ENCODE results near the gene ARMC10. TPM values are rescaled to one million over a fixed set of nuclear protein-coding genes. Genes with fewer than 3 reads are reported as not detected.
"Not testable (repeated sequence)": the region's sequence is repeated elsewhere in the genome, so short reads cannot be mapped to it uniquely, and the experiment has no call there.

The ARMC10 gene
- total RNA-seq, 4 donors from 2014 or later = 42.6 to 61.0 (median 48.5) TPM

- Histone ChIP-seq H3K4me3 (no peak overlapping the region), H3K4me1 (peaks cover 0 to 30% (median 8%) of the 10 kb centered on the region in 4 donors), H3K9me3 (no peaks in the 10 kb centered on the region), H3K27me3 (no peaks in the 10 kb centered on the region), H3K27ac (no peak overlapping the region), H3K36me3 (peaks cover 0 to 14% (median 0%) of the 10 kb centered on the region in 3 donors)
- TF ChIP-seq EP300 (IDR thresholded peaks at IDR 0.05) = no peak
- TF ChIP-seq POLR2A (IDR thresholded peaks at IDR 0.05) = no peak
- no peak for DNase-seq (ENCODE audit: low spot score in 2 of 2)
- WGBS, 2 donors = 81 to 93% methylated on average over 3 of the region's 3 CpGs
Observed at GRCh38 chr7:103079836-103080235, 4.9 kb downstream of the ARMC10 start.

GRCh38 chr7:103080923-103081322 lies 6.0 kb downstream of the ARMC10 start:
- 94 to 95% methylated on average over 2 of the region's 2 CpGs for WGBS, 2 donors
- Histone ChIP-seq H3K36me3 (peaks cover 0 to 25% (median 0%) of the 10 kb centered on the region in 3 donors), H3K9me3 (no peaks in the 10 kb centered on the region), H3K27me3 (no peaks in the 10 kb centered on the region), H3K4me3 (no peak overlapping the region), H3K4me1 (peaks cover 0 to 26% (median 8%) of the 10 kb centered on the region in 4 donors), H3K27ac (no peak overlapping the region)
- TF ChIP-seq EP300 (IDR thresholded peaks at IDR 0.05) (no peak), POLR2A (IDR thresholded peaks at IDR 0.05) (no peak)
- TF ChIP-seq, protein P1, sequence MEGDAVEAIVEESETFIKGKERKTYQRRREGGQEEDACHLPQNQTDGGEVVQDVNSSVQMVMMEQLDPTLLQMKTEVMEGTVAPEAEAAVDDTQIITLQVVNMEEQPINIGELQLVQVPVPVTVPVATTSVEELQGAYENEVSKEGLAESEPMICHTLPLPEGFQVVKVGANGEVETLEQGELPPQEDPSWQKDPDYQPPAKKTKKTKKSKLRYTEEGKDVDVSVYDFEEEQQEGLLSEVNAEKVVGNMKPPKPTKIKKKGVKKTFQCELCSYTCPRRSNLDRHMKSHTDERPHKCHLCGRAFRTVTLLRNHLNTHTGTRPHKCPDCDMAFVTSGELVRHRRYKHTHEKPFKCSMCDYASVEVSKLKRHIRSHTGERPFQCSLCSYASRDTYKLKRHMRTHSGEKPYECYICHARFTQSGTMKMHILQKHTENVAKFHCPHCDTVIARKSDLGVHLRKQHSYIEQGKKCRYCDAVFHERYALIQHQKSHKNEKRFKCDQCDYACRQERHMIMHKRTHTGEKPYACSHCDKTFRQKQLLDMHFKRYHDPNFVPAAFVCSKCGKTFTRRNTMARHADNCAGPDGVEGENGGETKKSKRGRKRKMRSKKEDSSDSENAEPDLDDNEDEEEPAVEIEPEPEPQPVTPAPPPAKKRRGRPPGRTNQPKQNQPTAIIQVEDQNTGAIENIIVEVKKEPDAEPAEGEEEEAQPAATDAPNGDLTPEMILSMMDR (IDR thresholded peaks at IDR 0.05) = no peak
- DNase-seq (ENCODE audit: low spot score in 2 of 2) = no peak

DNA sequence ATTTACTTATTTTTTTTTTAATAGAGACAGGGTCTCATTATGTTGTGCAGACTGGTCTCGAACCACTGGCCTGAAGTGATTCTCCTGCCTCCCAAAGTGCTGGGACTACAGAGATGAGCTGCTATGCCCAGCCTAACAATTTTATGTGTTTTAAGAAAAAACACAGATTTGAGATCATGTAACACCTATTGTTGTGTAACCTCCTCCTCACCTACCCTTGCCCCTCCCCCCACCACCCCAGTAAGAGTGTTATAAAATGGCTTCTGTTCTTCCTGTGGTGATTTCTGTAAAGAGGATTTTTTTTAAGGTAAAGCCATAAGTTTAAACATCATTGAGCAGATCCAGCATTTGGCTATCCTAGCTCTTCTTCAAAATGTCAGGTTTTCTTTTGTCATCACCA lies 7.6 kb downstream of the ARMC10 start:
- WGBS, 2 donors = 95 to 100% methylated on average over 1 of the region's 1 CpG

DNA sequence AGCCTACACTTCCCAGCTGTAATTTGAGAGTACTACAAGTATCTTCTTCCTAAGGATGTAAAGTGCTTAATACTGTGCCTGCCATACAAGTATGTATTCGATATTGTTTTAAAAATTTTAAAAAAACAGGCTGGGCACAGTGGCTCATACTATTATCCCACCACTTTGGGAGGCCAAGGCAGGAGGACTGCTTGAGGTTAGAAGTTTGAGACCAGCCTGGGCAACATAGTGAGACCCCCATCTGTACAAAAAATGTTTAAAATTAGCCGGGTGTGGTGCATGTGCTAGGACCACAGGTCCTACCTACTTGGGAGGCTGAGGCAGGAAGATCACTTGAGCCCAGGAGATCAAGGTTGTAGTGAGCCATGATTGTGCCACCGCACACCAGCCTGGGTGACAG lies 8.3 kb downstream of the ARMC10 start:
- Histone ChIP-seq H3K9me3 (no peaks in the 10 kb centered on the region), H3K27me3 (no peaks in the 10 kb centered on the region), H3K4me1 (peaks cover 0 to 4% (median 0%) of the 10 kb centered on the region in 4 donors), H3K27ac (no peak overlapping the region), H3K36me3 (peaks cover 0 to 45% (median 8%) of the 10 kb centered on the region in 3 donors), H3K4me3 (no peak overlapping the region)
- no peak for DNase-seq (ENCODE audit: low spot score in 2 of 2)
- TF ChIP-seq POLR2A (IDR thresholded peaks at IDR 0.05) (no peak), EP300 (IDR thresholded peaks at IDR 0.05) (no peak)
- TF ChIP-seq, protein P1 (IDR thresholded peaks at IDR 0.05) = no peak
- WGBS, 2 donors = 93 to 96% methylated on average over 3 of the region's 3 CpGs

More for the DNA sequence above, 7.6 kb downstream of the ARMC10 start:
- DNase-seq (ENCODE audit: low spot score in 2 of 2) = no peak
- Histone ChIP-seq H3K9me3 (no peaks in the 10 kb centered on the region), H3K4me1 (peaks cover 0 to 11% (median under 1%) of the 10 kb centered on the region in 4 donors), H3K27me3 (no peaks in the 10 kb centered on the region), H3K36me3 (peaks cover 0 to 38% (median 4%) of the 10 kb centered on the region in 3 donors), H3K4me3 (no peak overlapping the region), H3K27ac (no peak overlapping the region)
- TF ChIP-seq POLR2A (IDR thresholded peaks at IDR 0.05) (no peak), EP300 (IDR thresholded peaks at IDR 0.05) (no peak)
- TF ChIP-seq, protein P1 (IDR thresholded peaks at IDR 0.05) = no peak

DNA sequence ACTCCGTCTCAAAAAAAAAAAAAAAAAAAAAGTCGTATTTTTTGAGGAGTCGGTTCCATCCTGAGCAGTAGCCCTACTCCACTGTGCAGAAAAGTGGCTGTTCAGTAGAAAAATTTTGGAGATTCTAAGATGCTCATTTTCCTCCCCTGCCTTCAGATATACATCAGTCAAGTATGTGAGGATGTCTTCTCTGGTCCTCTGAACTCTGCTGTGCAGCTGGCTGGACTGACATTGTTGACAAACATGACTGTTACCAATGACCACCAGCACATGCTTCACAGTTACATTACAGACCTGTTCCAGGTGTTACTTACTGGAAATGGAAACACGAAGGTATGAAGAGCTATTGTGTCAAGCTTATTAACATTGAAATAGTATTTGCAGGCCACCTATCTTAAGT lies 17.4 kb downstream of the ARMC10 start:
- not testable (repeated sequence) for H3K27ac ChIP-seq; DNase-seq (ENCODE audit: low spot score in 2 of 2); H3K27me3 ChIP-seq; H3K4me3 ChIP-seq; H3K9me3 ChIP-seq; H3K4me1 ChIP-seq
- WGBS, 2 donors = 59 to 68% methylated on average over 4 of the region's 4 CpGs
- peaks cover 0 to 76% (median 6%) of the 10 kb centered on the region in 3 donors for H3K36me3 ChIP-seq

GRCh38 chr7:103093429-103093828 lies 18.5 kb downstream of the ARMC10 start:
- no peaks in the 10 kb centered on the region for H3K4me1 ChIP-seq
- no peaks in the 10 kb centered on the region for H3K27me3 ChIP-seq
- peaks cover 0 to 72% (median 0%) of the 10 kb centered on the region in 3 donors for H3K36me3 ChIP-seq
- H3K9me3 ChIP-seq = no peaks in the 10 kb centered on the region
- TF ChIP-seq, protein P1 (IDR thresholded peaks at IDR 0.05) = no peak
- TF ChIP-seq POLR2A (IDR thresholded peaks at IDR 0.05) = no peak
- no peak for TF ChIP-seq EP300 (IDR thresholded peaks at IDR 0.05)
- no peak overlapping the region for H3K27ac ChIP-seq
- WGBS, 2 donors = 26 to 44% methylated on average over 1 of the region's 1 CpG
- no peak overlapping the region for H3K4me3 ChIP-seq
- no peak for DNase-seq (ENCODE audit: low spot score in 2 of 2)

Measured in tibial nerve (tissue), 4 donors.